ENCODE data around the gene AKAP12. TPM values are rescaled to one million over a fixed set of nuclear protein-coding genes. Genes with fewer than 3 reads are reported as not detected.
A peak's percentile ranks its signal among the peaks of the same experiment; 100 is the strongest.

AKAP12 gene
- polyA plus RNA-seq, 1 experiment: 27.7 TPM

GRCh38 chr6:151290877-151291721 is 51.3 kb downstream of the AKAP12 start:
- no peak for DNase-seq (ENCODE audit: low read depth)
- POLR2A ChIA-PET: interaction anchor here (0.6 kb wide), 1 partner anchor 26 kb away, joined by 3 read pairs; no protein-coding TSS in a partner anchor
- CTCF ChIA-PET: interaction anchor here (0.7 to 1.6 kb wide), 4 partner anchors 9 to 277 kb away, joined by 3 to 6 read pairs (median 4); no protein-coding TSS in a partner anchor

GRCh38 chr6:151291722-151292059 is 51.9 kb downstream of the AKAP12 start:
- ChIA-PET POLR2A (no interaction called here), CTCF (interaction anchor here (0.8 to 1.6 kb wide), 4 partner anchors 10 to 278 kb away, joined by 3 to 6 read pairs (median 3); no protein-coding TSS in a partner anchor)
- no peak for TF ChIP-seq CTCF (IDR thresholded peaks at IDR 0.05; ENCODE audit: insufficient read depth, low read depth, low read length)
- H3K4me3 ChIP-seq (ENCODE audit: low read depth, low read length): no peak overlapping the region
- DNase-seq (ENCODE audit: low read depth): no peak
- no peaks in the 10 kb centered on the region for H3K36me3 ChIP-seq (ENCODE audit: control insufficient read depth, insufficient read depth, low read length)
- no peaks in the 10 kb centered on the region for H3K27me3 ChIP-seq (ENCODE audit: control insufficient read depth, insufficient read depth, low read length)

More at GRCh38 chr6:151290877-151291721, 51.3 kb downstream of the AKAP12 start:
- no peaks in the 10 kb centered on the region for H3K27me3 ChIP-seq (ENCODE audit: control insufficient read depth, insufficient read depth, low read length)
- no peak overlapping the region for H3K4me3 ChIP-seq (ENCODE audit: low read depth, low read length)
- no peaks in the 10 kb centered on the region for H3K36me3 ChIP-seq (ENCODE audit: control insufficient read depth, insufficient read depth, low read length)
- no peak for TF ChIP-seq CTCF (IDR thresholded peaks at IDR 0.05; ENCODE audit: insufficient read depth, low read depth, low read length)

- Histone ChIP-seq H3K4me3 (ENCODE audit: low read depth, low read length) (no peak overlapping the region), H3K27me3 (ENCODE audit: control insufficient read depth, insufficient read depth, low read length) (no peaks in the 10 kb centered on the region), H3K36me3 (ENCODE audit: control insufficient read depth, insufficient read depth, low read length) (no peaks in the 10 kb centered on the region)
- DNase-seq (ENCODE audit: low read depth): peak; percentile 55
- CTCF ChIA-PET: interaction anchor here (0.6 to 1.9 kb wide), 4 partner anchors 17 to 281 kb away, joined by 3 to 8 read pairs (median 4); no protein-coding TSS in a partner anchor
- TF ChIP-seq CTCF (IDR thresholded peaks at IDR 0.05; ENCODE audit: insufficient read depth, low read depth, low read length): no peak
- POLR2A ChIA-PET: no interaction called here
These were observed 53.4 kb downstream of the AKAP12 start for GRCh38 chr6:151292974-151293687.

- no peak overlapping the region for H3K4me3 ChIP-seq (ENCODE audit: low read depth, low read length)
- ChIA-PET CTCF (interaction anchor here (0.6 to 1.9 kb wide), 3 partner anchors 18 to 282 kb away, joined by 3 to 8 read pairs (median 4); no protein-coding TSS in a partner anchor), POLR2A (no interaction called here)
- no peak for DNase-seq (ENCODE audit: low read depth)
- H3K27me3 ChIP-seq (ENCODE audit: control insufficient read depth, insufficient read depth, low read length): no peaks in the 10 kb centered on the region
- no peak for TF ChIP-seq CTCF (IDR thresholded peaks at IDR 0.05; ENCODE audit: insufficient read depth, low read depth, low read length)
- no peaks in the 10 kb centered on the region for H3K36me3 ChIP-seq (ENCODE audit: control insufficient read depth, insufficient read depth, low read length)
These were observed 53.9 kb downstream of the AKAP12 start for GRCh38 chr6:151293688-151294016.

- ChIA-PET CTCF (interaction anchor here (0.6 to 1.9 kb wide), 2 partner anchors 30 to 150 kb away, joined by 3 to 8 read pairs; no protein-coding TSS in a partner anchor), POLR2A (no interaction called here)
- Histone ChIP-seq H3K36me3 (ENCODE audit: control insufficient read depth, insufficient read depth, low read length) (no peaks in the 10 kb centered on the region), H3K4me3 (ENCODE audit: low read depth, low read length) (no peak overlapping the region), H3K27me3 (ENCODE audit: control insufficient read depth, insufficient read depth, low read length) (no peaks in the 10 kb centered on the region)
- TF ChIP-seq CTCF (IDR thresholded peaks at IDR 0.05; ENCODE audit: insufficient read depth, low read depth, low read length): no peak
- peak; percentile 76 for DNase-seq (ENCODE audit: low read depth)
These were observed 54.9 kb downstream of the AKAP12 start for GRCh38 chr6:151294561-151295101.

Measured in BJ (cell line).